ENCODE data around the gene ATP6V1A.

DNA sequence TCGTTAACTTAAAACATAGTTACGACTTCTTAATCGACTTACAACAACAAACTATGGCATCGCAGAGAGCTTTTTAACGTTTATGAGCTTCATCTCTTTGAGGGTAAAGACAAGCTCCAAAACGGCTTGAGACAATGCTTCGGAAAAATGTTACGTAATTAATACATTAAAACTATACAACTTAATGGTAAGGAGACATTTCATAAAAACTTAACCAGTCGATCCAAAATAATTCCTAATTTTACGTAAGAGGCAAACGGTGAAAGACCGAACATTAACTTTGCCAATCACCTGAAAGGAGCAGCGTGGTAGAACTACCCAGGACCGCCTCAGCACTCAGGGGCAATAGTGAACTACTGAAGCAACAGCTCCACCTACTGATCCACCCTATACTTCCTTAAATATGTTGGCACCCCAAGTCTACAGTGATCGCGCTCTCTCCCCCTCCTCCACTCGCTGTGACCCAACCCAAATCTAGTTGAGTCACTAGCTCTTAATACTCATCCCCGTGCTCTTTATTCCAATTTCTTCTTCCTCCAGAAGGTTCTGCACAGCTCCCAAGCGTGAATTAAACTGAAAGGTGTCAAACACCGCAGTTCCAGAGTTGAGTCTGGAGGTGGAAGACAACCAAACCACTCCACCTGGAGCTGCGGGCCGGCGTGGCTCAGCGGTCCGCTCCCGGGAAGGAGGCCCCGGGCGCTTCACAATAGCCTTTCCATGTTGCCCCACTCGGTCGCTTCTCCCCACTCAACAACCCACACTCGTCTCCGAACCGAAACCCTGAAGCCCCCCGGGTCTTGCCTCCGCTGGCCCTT, 1.7 kb upstream of the ATP6V1A start:
- TF ChIP-seq, protein P1, sequence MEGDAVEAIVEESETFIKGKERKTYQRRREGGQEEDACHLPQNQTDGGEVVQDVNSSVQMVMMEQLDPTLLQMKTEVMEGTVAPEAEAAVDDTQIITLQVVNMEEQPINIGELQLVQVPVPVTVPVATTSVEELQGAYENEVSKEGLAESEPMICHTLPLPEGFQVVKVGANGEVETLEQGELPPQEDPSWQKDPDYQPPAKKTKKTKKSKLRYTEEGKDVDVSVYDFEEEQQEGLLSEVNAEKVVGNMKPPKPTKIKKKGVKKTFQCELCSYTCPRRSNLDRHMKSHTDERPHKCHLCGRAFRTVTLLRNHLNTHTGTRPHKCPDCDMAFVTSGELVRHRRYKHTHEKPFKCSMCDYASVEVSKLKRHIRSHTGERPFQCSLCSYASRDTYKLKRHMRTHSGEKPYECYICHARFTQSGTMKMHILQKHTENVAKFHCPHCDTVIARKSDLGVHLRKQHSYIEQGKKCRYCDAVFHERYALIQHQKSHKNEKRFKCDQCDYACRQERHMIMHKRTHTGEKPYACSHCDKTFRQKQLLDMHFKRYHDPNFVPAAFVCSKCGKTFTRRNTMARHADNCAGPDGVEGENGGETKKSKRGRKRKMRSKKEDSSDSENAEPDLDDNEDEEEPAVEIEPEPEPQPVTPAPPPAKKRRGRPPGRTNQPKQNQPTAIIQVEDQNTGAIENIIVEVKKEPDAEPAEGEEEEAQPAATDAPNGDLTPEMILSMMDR (IDR thresholded peaks at IDR 0.05) = peak; percentile 33 to 76 (median 66)
- TF ChIP-seq POLR2A (IDR thresholded peaks at IDR 0.05) (no peak), POLR2AphosphoS5 (IDR thresholded peaks at IDR 0.05) (peak; percentile 77), EP300 (IDR thresholded peaks at IDR 0.05) (no peak)

Measured in gastroesophageal sphincter (tissue), 3 donors.